HG03103 (cell line): ENCODE data around the gene ANKRD44.
"Not testable (repeated sequence)": the region's sequence is repeated elsewhere in the genome, so short reads cannot be mapped to it uniquely, and the experiment has no call there.

ENCODE experiments used
- ATAC-seq: cut with Tn5 transposase; IDR thresholded peaks from one replicate; pipeline ENCODE4 v1.9.1; 2021; ENCODE audit warnings: low read depth; ENCODE audit not compliant: unreplicated experiment

Gene ANKRD44

GRCh38 chr2:197241596-197241995, 69.0 kb downstream of the ANKRD44 start:
- no peak for ATAC-seq

GRCh38 chr2:197241153-197241552, 69.4 kb downstream of the ANKRD44 start:
- ATAC-seq, result no peak

GRCh38 chr2:197240421-197241041, 70.0 kb downstream of the ANKRD44 start:
- no peak for ATAC-seq

- ATAC-seq, result not testable (repeated sequence)
Observed at GRCh38 chr2:197240018-197240417, 70.6 kb downstream of the ANKRD44 start.

- ATAC-seq, result peak; percentile 45
Observed at GRCh38 chr2:197239434-197239833, 71.1 kb downstream of the ANKRD44 start.

GRCh38 chr2:197238043-197238365, 72.6 kb downstream of the ANKRD44 start:
- ATAC-seq, result peak; percentile 42

- ATAC-seq, result no peak
Observed at GRCh38 chr2:197237291-197238042, 73.1 kb downstream of the ANKRD44 start.

- no peak for ATAC-seq
Observed at GRCh38 chr2:197236816-197237215, 73.8 kb downstream of the ANKRD44 start.

GRCh38 chr2:197236159-197236558, 74.4 kb downstream of the ANKRD44 start:
- no peak for ATAC-seq

- no peak for ATAC-seq
Observed at GRCh38 chr2:197235711-197236110, 74.9 kb downstream of the ANKRD44 start.

GRCh38 chr2:197234671-197235191, 75.8 kb downstream of the ANKRD44 start:
- ATAC-seq, result no peak

GRCh38 chr2:197233473-197233872, 77.1 kb downstream of the ANKRD44 start:
- ATAC-seq, result no peak

GRCh38 chr2:197232010-197232409, 78.6 kb downstream of the ANKRD44 start:
- ATAC-seq, result no peak

GRCh38 chr2:197229509-197230443, 80.8 kb downstream of the ANKRD44 start:
- ATAC-seq, result no peak

GRCh38 chr2:197223451-197223850, 87.1 kb downstream of the ANKRD44 start:
- ATAC-seq, result no peak

GRCh38 chr2:197219636-197220035, 90.9 kb downstream of the ANKRD44 start:
- no peak for ATAC-seq

- no peak for ATAC-seq
Observed at GRCh38 chr2:197217541-197217940, 93.0 kb downstream of the ANKRD44 start.

GRCh38 chr2:197216361-197216979, 94.1 kb downstream of the ANKRD44 start:
- peak; percentile 60 for ATAC-seq

GRCh38 chr2:197215748-197216360, 94.7 kb downstream of the ANKRD44 start:
- no peak for ATAC-seq
